NCI-H187 treated with DMSO at 0.1 percent for 48 hours (cell line): Measurements from ENCODE around the gene PNMA6F.

Experiments
- DNase-seq: peaks from one replicate; lab custom pipeline; 2025; lab: John Stamatoyannopoulos, UW

PNMA6F gene

GRCh38 chrX:153321381-153322124, at the start of gene PNMA6F:
Gene PNMA6F (minus strand): TSS chrX:153321767. CDS start chrX:153320674, 1,093 bp downstream.
- no peak for DNase-seq

- DNase-seq, result no peak
These were observed 49.7 kb upstream of the PNMA6F start for GRCh38 chrX:153371256-153371655.

- no peak for DNase-seq
These were observed 48.9 kb upstream of the PNMA6F start for GRCh38 chrX:153370293-153371055.

GRCh38 chrX:153366878-153367538, 45.4 kb upstream of the PNMA6F start:
- DNase-seq, result no peak

- DNase-seq, result no peak
These were observed 44.6 kb upstream of the PNMA6F start for GRCh38 chrX:153366119-153366518.

- DNase-seq, result no peak
These were observed 44.1 kb upstream of the PNMA6F start for GRCh38 chrX:153365670-153366069.

GRCh38 chrX:153361781-153362397, 40.3 kb upstream of the PNMA6F start:
- DNase-seq, result no peak

GRCh38 chrX:153357877-153358276, 36.3 kb upstream of the PNMA6F start:
- DNase-seq, result no peak

- DNase-seq, result no peak
These were observed 31.8 kb upstream of the PNMA6F start for GRCh38 chrX:153353416-153353815.

GRCh38 chrX:153352858-153353257, 31.3 kb upstream of the PNMA6F start:
- no peak for DNase-seq

- DNase-seq, result peak; percentile 71
These were observed 30.4 kb upstream of the PNMA6F start for GRCh38 chrX:153351981-153352380.

- DNase-seq, result no peak
These were observed 28.4 kb upstream of the PNMA6F start for GRCh38 chrX:153349952-153350351.

GRCh38 chrX:153348421-153348820, 26.9 kb upstream of the PNMA6F start:
- DNase-seq, result no peak

GRCh38 chrX:153347530-153347929, 26.0 kb upstream of the PNMA6F start:
- DNase-seq, result no peak

- DNase-seq, result no peak
These were observed 22.1 kb upstream of the PNMA6F start for GRCh38 chrX:153343674-153344073.

- DNase-seq, result no peak
These were observed 21.4 kb upstream of the PNMA6F start for GRCh38 chrX:153342762-153343558.

GRCh38 chrX:153340111-153340510, 18.5 kb upstream of the PNMA6F start:
- DNase-seq, result no peak

- no peak for DNase-seq
These were observed 18.1 kb upstream of the PNMA6F start for GRCh38 chrX:153339662-153340061.

GRCh38 chrX:153338836-153339235, 17.3 kb upstream of the PNMA6F start:
- DNase-seq, result no peak

- DNase-seq, result no peak
These were observed 15.4 kb upstream of the PNMA6F start for GRCh38 chrX:153336988-153337387.

GRCh38 chrX:153336121-153336894, 14.7 kb upstream of the PNMA6F start:
- DNase-seq, result no peak
